Right atrium auricular region (tissue), 2 donors: Measurements from ENCODE around the gene UBE2U. TPM values are rescaled to one million over a fixed set of nuclear protein-coding genes. Genes with fewer than 3 reads are reported as not detected.
"Not testable (repeated sequence)": the region's sequence is repeated elsewhere in the genome, so short reads cannot be mapped to it uniquely, and the experiment has no call there.

ENCODE experiments used
- DNase-seq: peaks from one replicate; pipeline ENCODE4 v3.0.0-alpha.2; 2019; ENCODE audit warnings: low spot score
- H3K27ac ChIP-seq, 2 donors: fragments of 200-600 bp; sonication (generic); 1 replicate in 1 of 2; 2 replicates in 1 of 2; pipeline ENCODE4 v1.5.1; 2016 to 2019
- H3K27me3 ChIP-seq, 2 donors: fragments of 200-600 bp; sonication (generic); one replicate each; pipeline versions ENCODE4 v1.5.1 to v1.6.0; 2017 to 2019
- H3K36me3 ChIP-seq: fragments of 200-600 bp; sonication (generic); one replicate; pipeline ENCODE4 v1.5.1; 2016
- H3K4me1 ChIP-seq, 2 donors: fragments of 200-600 bp; sonication (generic); one replicate each; pipeline versions ENCODE4 v1.5.1 to v1.6.0; 2017 to 2019
- H3K4me3 ChIP-seq, 2 donors: fragments of 200-600 bp; sonication (generic); 1 replicate in 1 of 2; 2 replicates in 1 of 2; pipeline ENCODE4 v1.5.1; 2017 to 2019; ENCODE audit warnings: mild to moderate bottlenecking in 1 of 2, moderate library complexity in 1 of 2
- H3K9me3 ChIP-seq, 2 donors: fragments of 200-600 bp; sonication (generic); one replicate each; pipeline ENCODE4 v1.5.1; 2019
- CTCF ChIP-seq, 2 donors: fragments of 200-600 bp; sonication (generic); IDR thresholded peaks; one replicate each; pipeline ENCODE4 v1.5.1; 2019; ENCODE audit warnings: antibody characterized with exemption in 2 of 2
- total RNA-seq, 2 donors: library from RNA; depleted of rRNA; stranded (reverse); fragments of >200 nt; gene quantifications; one replicate each; pipeline ENCODE4 v1.1.0, GENCODE V29; 2016

The UBE2U gene
- total RNA-seq, 2 donors from 2014 or later: not detected

- Histone ChIP-seq H3K4me1 (no peaks in the 10 kb centered on the region), H3K4me3 (no peak overlapping the region), H3K27ac (no peak overlapping the region), H3K9me3 (peaks cover 0 to 19% of the 10 kb centered on the region in 2 donors), H3K27me3 (no peaks in the 10 kb centered on the region), H3K36me3 (no peaks in the 10 kb centered on the region)
- no peak for TF ChIP-seq CTCF (IDR thresholded peaks at IDR 0.05)
- no peak for DNase-seq
These were observed 48.5 kb downstream of the UBE2U start for GRCh38 chr1:64251971-64252370.

- peaks cover 0 to 19% of the 10 kb centered on the region in 2 donors for H3K9me3 ChIP-seq
- not testable (repeated sequence) for H3K4me3 ChIP-seq, H3K27ac ChIP-seq, H3K4me1 ChIP-seq, H3K27me3 ChIP-seq, DNase-seq, H3K36me3 ChIP-seq
These were observed 53.8 kb downstream of the UBE2U start for GRCh38 chr1:64257233-64257632.

GRCh38 chr1:64258444-64258843 lies 55.0 kb downstream of the UBE2U start:
- H3K27ac ChIP-seq, H3K27me3 ChIP-seq, H3K4me3 ChIP-seq, H3K4me1 ChIP-seq, H3K36me3 ChIP-seq, DNase-seq: not testable (repeated sequence)
- peaks cover 0 to 13% of the 10 kb centered on the region in 2 donors for H3K9me3 ChIP-seq

- Histone ChIP-seq H3K4me1 (no peaks in the 10 kb centered on the region), H3K9me3 (no peaks in the 10 kb centered on the region), H3K4me3 (no peak overlapping the region), H3K27ac (no peak overlapping the region), H3K27me3 (no peaks in the 10 kb centered on the region), H3K36me3 (no peaks in the 10 kb centered on the region)
- DNase-seq: no peak
- no peak for TF ChIP-seq CTCF (IDR thresholded peaks at IDR 0.05)
These were observed 59.9 kb downstream of the UBE2U start for GRCh38 chr1:64263335-64263734.

GRCh38 chr1:64263856-64264255 lies 60.4 kb downstream of the UBE2U start:
- Histone ChIP-seq H3K9me3 (no peaks in the 10 kb centered on the region), H3K4me3 (no peak overlapping the region), H3K4me1 (peaks cover 0 to 1% of the 10 kb centered on the region in 2 donors), H3K27ac (no peak overlapping the region), H3K27me3 (no peaks in the 10 kb centered on the region), H3K36me3 (no peaks in the 10 kb centered on the region)
- DNase-seq: no peak
- no peak for TF ChIP-seq CTCF (IDR thresholded peaks at IDR 0.05)

- TF ChIP-seq CTCF (IDR thresholded peaks at IDR 0.05): no peak
- no peak overlapping the region for H3K4me3 ChIP-seq
- H3K36me3 ChIP-seq: no peaks in the 10 kb centered on the region
- H3K27me3 ChIP-seq: no peaks in the 10 kb centered on the region
- DNase-seq: no peak
- no peaks in the 10 kb centered on the region for H3K9me3 ChIP-seq
- H3K4me1 ChIP-seq: peaks cover 0 to 6% of the 10 kb centered on the region in 2 donors
- no peak overlapping the region for H3K27ac ChIP-seq
These were observed 61.7 kb downstream of the UBE2U start for GRCh38 chr1:64265141-64265540.

- Histone ChIP-seq H3K9me3 (no peaks in the 10 kb centered on the region), H3K4me3 (no peak overlapping the region), H3K27ac (no peak overlapping the region), H3K27me3 (no peaks in the 10 kb centered on the region), H3K4me1 (peaks cover 0 to 6% of the 10 kb centered on the region in 2 donors), H3K36me3 (no peaks in the 10 kb centered on the region)
- TF ChIP-seq CTCF (IDR thresholded peaks at IDR 0.05): no peak
- DNase-seq: no peak
These were observed 63.6 kb downstream of the UBE2U start for GRCh38 chr1:64266991-64267390.
